Measurements from ENCODE around the gene KRT81.

DNA sequence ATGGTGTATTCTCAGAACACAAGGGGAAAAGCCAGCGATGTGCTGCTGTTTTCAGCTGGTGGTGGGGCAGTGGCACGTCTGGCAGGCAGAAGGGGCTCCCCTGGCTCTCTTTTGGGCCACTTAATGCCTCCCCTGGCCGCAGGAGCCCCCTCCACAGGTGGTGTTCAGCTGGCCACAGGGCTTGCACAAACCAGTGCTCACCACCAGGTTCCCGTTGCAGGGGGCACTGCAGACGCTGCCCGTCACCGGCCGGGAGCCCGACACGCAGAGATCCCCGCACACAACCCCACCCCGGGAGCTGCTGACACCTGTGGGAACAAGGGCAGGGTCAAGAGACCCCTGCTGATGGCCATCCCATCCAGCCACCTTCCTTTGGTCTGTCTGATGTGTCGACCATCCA is 23.2 kb upstream of the KRT81 start:
- TF ChIP-seq, protein P1, sequence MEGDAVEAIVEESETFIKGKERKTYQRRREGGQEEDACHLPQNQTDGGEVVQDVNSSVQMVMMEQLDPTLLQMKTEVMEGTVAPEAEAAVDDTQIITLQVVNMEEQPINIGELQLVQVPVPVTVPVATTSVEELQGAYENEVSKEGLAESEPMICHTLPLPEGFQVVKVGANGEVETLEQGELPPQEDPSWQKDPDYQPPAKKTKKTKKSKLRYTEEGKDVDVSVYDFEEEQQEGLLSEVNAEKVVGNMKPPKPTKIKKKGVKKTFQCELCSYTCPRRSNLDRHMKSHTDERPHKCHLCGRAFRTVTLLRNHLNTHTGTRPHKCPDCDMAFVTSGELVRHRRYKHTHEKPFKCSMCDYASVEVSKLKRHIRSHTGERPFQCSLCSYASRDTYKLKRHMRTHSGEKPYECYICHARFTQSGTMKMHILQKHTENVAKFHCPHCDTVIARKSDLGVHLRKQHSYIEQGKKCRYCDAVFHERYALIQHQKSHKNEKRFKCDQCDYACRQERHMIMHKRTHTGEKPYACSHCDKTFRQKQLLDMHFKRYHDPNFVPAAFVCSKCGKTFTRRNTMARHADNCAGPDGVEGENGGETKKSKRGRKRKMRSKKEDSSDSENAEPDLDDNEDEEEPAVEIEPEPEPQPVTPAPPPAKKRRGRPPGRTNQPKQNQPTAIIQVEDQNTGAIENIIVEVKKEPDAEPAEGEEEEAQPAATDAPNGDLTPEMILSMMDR (IDR thresholded peaks at IDR 0.05): no peak
- TF ChIP-seq POLR2A (IDR thresholded peaks at IDR 0.05): no peak
- no peak for TF ChIP-seq EP300 (IDR thresholded peaks at IDR 0.05)
